ENCODE results near the gene CAPN13. TPM values are rescaled to one million over a fixed set of nuclear protein-coding genes. Genes with fewer than 3 reads are reported as not detected.

CAPN13 gene
- total and polyA plus RNA-seq, 2 of the 4 experiments (the other 2 are of a cell fraction), result not detected

GRCh38 chr2:30730736-30731647 lies 76.3 kb downstream of the CAPN13 start:
- WGBS, 2 experiments (ENCODE audit: extremely low coverage in 2 of 2, insufficient read length in 1 of 2), result 83% methylated on average over 1 of the region's 16 CpGs; no CpG with 5 or more reads in 1 of the 2 experiments
- Histone ChIP-seq H3K4ac (ENCODE audit: low read depth, low read length) (no peak overlapping the region), H3K27ac (ENCODE audit: insufficient read depth, low read length) (no peak overlapping the region), H4K5ac (ENCODE audit: low read depth, low read length) (no peak overlapping the region), H3K4me1 (ENCODE audit: control insufficient read depth, insufficient read depth, low read length) (no peaks in the 10 kb centered on the region), H2AK5ac (ENCODE audit: low read depth, low read length) (no peak overlapping the region), H4K20me1 (ENCODE audit: insufficient read depth, low read length) (no peaks in the 10 kb centered on the region), H3K56ac (ENCODE audit: extremely low read depth, insufficient read depth, low read length) (no peak overlapping the region), H3K27me3 (ENCODE audit: control insufficient read depth, insufficient read depth, low read length) (peaks cover 41% of the 10 kb centered on the region), H3K4me2 (ENCODE audit: low read depth, low read length) (no peak overlapping the region), H2BK120ac (ENCODE audit: low read depth, low read length) (no peak overlapping the region), H3K79me1 (ENCODE audit: low read depth in 1 of 2, low read length in 2 of 2) (no peaks in the 10 kb centered on the region), H4K91ac (ENCODE audit: insufficient read depth, low read depth, low read length) (no peak overlapping the region), H2AK9ac (replicated peaks; ENCODE audit: low read depth, low read length, poor library complexity) (no peak overlapping the region), H3K4me3 (ENCODE audit: insufficient read depth, low read depth, low read length) (no peak overlapping the region), H3K9ac (ENCODE audit: low read depth, low read length) (no peak overlapping the region), H3K23ac (ENCODE audit: low read depth, low read length) (no peak overlapping the region), H2AFZ (replicated peaks; ENCODE audit: low read length, poor library complexity) (no peak overlapping the region), H3K18ac (ENCODE audit: low read depth, low read length) (no peak overlapping the region), H2BK20ac (ENCODE audit: low read depth, low read length) (no peak overlapping the region), H4K8ac (ENCODE audit: low read depth in 2 of 2, low read length in 2 of 2) (no peak overlapping the region), H2BK15ac (ENCODE audit: low read depth, low read length) (no peak overlapping the region), H3K36me3 (ENCODE audit: control insufficient read depth, insufficient read depth, low read length) (no peaks in the 10 kb centered on the region), H3K9me3 (ENCODE audit: control insufficient read depth, insufficient read depth, low read length) (no peaks in the 10 kb centered on the region), H3K9me1 (ENCODE audit: insufficient read depth, low read length) (no peaks in the 10 kb centered on the region), H2BK5ac (ENCODE audit: low read depth, low read length, poor library complexity, severe bottlenecking) (no peak overlapping the region), H3K14ac (replicated peaks; ENCODE audit: low read depth, low read length) (no peak overlapping the region)
- BruUV-seq (replicated peaks), result no TSS peak
- dilution Hi-C loops (cut with HindIII; ENCODE audit: low sequenced_read_pairs, unreplicated experiment) (no loop called here), in situ Hi-C loops (cut with MboI; ENCODE audit: low sequenced_read_pairs) (no loop called here), intact Hi-C loops (cut with micrococcal nuclease) (no loop called here)
- CTCF ChIA-PET, result interaction anchor here (0.9 kb wide), 1 partner anchor 19 kb away, joined by 3 read pairs; no protein-coding TSS in a partner anchor
- no peak for ATAC-seq (ENCODE audit: low read depth)
- TF ChIP-seq, protein P1, sequence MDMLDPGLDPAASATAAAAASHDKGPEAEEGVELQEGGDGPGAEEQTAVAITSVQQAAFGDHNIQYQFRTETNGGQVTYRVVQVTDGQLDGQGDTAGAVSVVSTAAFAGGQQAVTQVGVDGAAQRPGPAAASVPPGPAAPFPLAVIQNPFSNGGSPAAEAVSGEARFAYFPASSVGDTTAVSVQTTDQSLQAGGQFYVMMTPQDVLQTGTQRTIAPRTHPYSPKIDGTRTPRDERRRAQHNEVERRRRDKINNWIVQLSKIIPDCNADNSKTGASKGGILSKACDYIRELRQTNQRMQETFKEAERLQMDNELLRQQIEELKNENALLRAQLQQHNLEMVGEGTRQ (IDR thresholded peaks at IDR 0.05; ENCODE audit: low read depth, low read length), result no peak
- no peak for TF ChIP-seq CEBPB (IDR thresholded peaks at IDR 0.05; ENCODE audit: low read depth, low read length)
- no peak for TF ChIP-seq RAD21 (IDR thresholded peaks at IDR 0.05; ENCODE audit: low read length)
- TF ChIP-seq RCOR1 (IDR thresholded peaks at IDR 0.05; ENCODE audit: insufficient replicate concordance, low read length), result no peak
- no peak for TF ChIP-seq POLR2A (IDR thresholded peaks at IDR 0.05; ENCODE audit: low read depth, low read length)
- no peak for TF ChIP-seq MXI1 (IDR thresholded peaks at IDR 0.05; ENCODE audit: borderline replicate concordance, low read depth, low read length)
- TF ChIP-seq BHLHE40 (IDR thresholded peaks at IDR 0.05; ENCODE audit: low read depth, low read length), result no peak
- TF ChIP-seq FOS (IDR thresholded peaks at IDR 0.05; ENCODE audit: low read depth, low read length), result no peak
- no peak for TF ChIP-seq NFE2L2 (IDR thresholded peaks at IDR 0.05; ENCODE audit: low read depth, low read length)
- no peak for TF ChIP-seq MAFK (IDR thresholded peaks at IDR 0.05; ENCODE audit: low read depth, low read length)
- TF ChIP-seq, protein P2, sequence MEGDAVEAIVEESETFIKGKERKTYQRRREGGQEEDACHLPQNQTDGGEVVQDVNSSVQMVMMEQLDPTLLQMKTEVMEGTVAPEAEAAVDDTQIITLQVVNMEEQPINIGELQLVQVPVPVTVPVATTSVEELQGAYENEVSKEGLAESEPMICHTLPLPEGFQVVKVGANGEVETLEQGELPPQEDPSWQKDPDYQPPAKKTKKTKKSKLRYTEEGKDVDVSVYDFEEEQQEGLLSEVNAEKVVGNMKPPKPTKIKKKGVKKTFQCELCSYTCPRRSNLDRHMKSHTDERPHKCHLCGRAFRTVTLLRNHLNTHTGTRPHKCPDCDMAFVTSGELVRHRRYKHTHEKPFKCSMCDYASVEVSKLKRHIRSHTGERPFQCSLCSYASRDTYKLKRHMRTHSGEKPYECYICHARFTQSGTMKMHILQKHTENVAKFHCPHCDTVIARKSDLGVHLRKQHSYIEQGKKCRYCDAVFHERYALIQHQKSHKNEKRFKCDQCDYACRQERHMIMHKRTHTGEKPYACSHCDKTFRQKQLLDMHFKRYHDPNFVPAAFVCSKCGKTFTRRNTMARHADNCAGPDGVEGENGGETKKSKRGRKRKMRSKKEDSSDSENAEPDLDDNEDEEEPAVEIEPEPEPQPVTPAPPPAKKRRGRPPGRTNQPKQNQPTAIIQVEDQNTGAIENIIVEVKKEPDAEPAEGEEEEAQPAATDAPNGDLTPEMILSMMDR (conservative IDR thresholded peaks at IDR 0.05; ENCODE audit: low read depth, low read length), result no peak
- TF ChIP-seq MAZ (IDR thresholded peaks at IDR 0.05; ENCODE audit: borderline replicate concordance, low read depth, low read length), result no peak
- DNase-seq, result no peak
- POLR2A ChIA-PET (ENCODE audit: unreplicated experiment), result no interaction called here
